IPS-18a (cell line): Measurements from ENCODE around the gene GSTO2.

Experiments
- H3K27ac ChIP-seq: one replicate; pipeline ENCODE4 v1.5.1; 2013; ENCODE audit warnings: low read length
- H3K27me3 ChIP-seq: one replicate; pipeline ENCODE4 v1.6.1; 2013; ENCODE audit warnings: mild to moderate bottlenecking, low read length; ENCODE audit not compliant: control insufficient read depth, insufficient read depth
- H3K36me3 ChIP-seq: one replicate; pipeline ENCODE4 v1.6.1; 2013; ENCODE audit warnings: low read depth, low read length; ENCODE audit not compliant: control insufficient read depth
- H3K4me1 ChIP-seq: one replicate; pipeline ENCODE4 v1.6.1; 2013; ENCODE audit warnings: low read depth, low read length; ENCODE audit not compliant: control insufficient read depth
- H3K4me3 ChIP-seq: one replicate; pipeline ENCODE4 v1.5.1; 2013; ENCODE audit warnings: low read length
- H3K9ac ChIP-seq: one replicate; pipeline ENCODE4 v1.6.1; 2013; ENCODE audit warnings: mild to moderate bottlenecking, low read length, moderate library complexity
- H3K9me3 ChIP-seq: one replicate; pipeline ENCODE4 v1.6.1; 2013; ENCODE audit warnings: low read depth, low read length; ENCODE audit not compliant: control insufficient read depth

Gene GSTO2

GRCh38 chr10:104316321-104317099 is 47.5 kb downstream of the GSTO2 start:
- Histone ChIP-seq H3K36me3 (peaks cover 37% of the 10 kb centered on the region), H3K27ac (no peak overlapping the region), H3K9ac (no peak overlapping the region), H3K9me3 (no peaks in the 10 kb centered on the region), H3K27me3 (no peaks in the 10 kb centered on the region), H3K4me3 (no peak overlapping the region), H3K4me1 (peaks cover 20% of the 10 kb centered on the region)

GRCh38 chr10:104317269-104317710 is 48.3 kb downstream of the GSTO2 start:
- Histone ChIP-seq H3K4me3 (no peak overlapping the region), H3K9ac (no peak overlapping the region), H3K27me3 (no peaks in the 10 kb centered on the region), H3K9me3 (no peaks in the 10 kb centered on the region), H3K36me3 (peaks cover 29% of the 10 kb centered on the region), H3K4me1 (peaks cover 25% of the 10 kb centered on the region), H3K27ac (no peak overlapping the region)

- Histone ChIP-seq H3K27me3 (no peaks in the 10 kb centered on the region), H3K9me3 (no peaks in the 10 kb centered on the region), H3K9ac (no peak overlapping the region), H3K36me3 (peaks cover 25% of the 10 kb centered on the region), H3K27ac (no peak overlapping the region), H3K4me3 (no peak overlapping the region), H3K4me1 (peaks cover 30% of the 10 kb centered on the region)
Measured at GRCh38 chr10:104317726-104318299, 48.8 kb downstream of the GSTO2 start.

- Histone ChIP-seq H3K9ac (no peak overlapping the region), H3K4me1 (peaks cover 35% of the 10 kb centered on the region), H3K9me3 (no peaks in the 10 kb centered on the region)
Measured at GRCh38 chr10:104318326-104318725, 49.3 kb downstream of the GSTO2 start.

GRCh38 chr10:104318810-104319741 is 50.1 kb downstream of the GSTO2 start:
- Histone ChIP-seq H3K27me3 (no peaks in the 10 kb centered on the region), H3K4me1 (peaks cover 43% of the 10 kb centered on the region), H3K9ac (no peak overlapping the region), H3K27ac (no peak overlapping the region), H3K4me3 (no peak overlapping the region), H3K9me3 (no peaks in the 10 kb centered on the region), H3K36me3 (peaks cover 12% of the 10 kb centered on the region)

More at GRCh38 chr10:104318326-104318725, 49.3 kb downstream of the GSTO2 start:
- Histone ChIP-seq H3K4me3 (no peak overlapping the region), H3K36me3 (peaks cover 19% of the 10 kb centered on the region), H3K27me3 (no peaks in the 10 kb centered on the region), H3K27ac (no peak overlapping the region)

GRCh38 chr10:104321226-104321625 is 52.2 kb downstream of the GSTO2 start:
- Histone ChIP-seq H3K27ac (no peak overlapping the region), H3K36me3 (no peaks in the 10 kb centered on the region), H3K4me1 (peaks cover 45% of the 10 kb centered on the region)

GRCh38 chr10:104321725-104322415 is 52.9 kb downstream of the GSTO2 start:
- H3K9me3 ChIP-seq: no peaks in the 10 kb centered on the region
- H3K4me1 ChIP-seq: peaks cover 49% of the 10 kb centered on the region
- H3K9ac ChIP-seq: no peak overlapping the region
- H3K27me3 ChIP-seq: no peaks in the 10 kb centered on the region
- H3K36me3 ChIP-seq: no peaks in the 10 kb centered on the region
- no peak overlapping the region for H3K4me3 ChIP-seq
- no peak overlapping the region for H3K27ac ChIP-seq

More at GRCh38 chr10:104321226-104321625, 52.2 kb downstream of the GSTO2 start:
- H3K9ac ChIP-seq: no peak overlapping the region
- no peak overlapping the region for H3K4me3 ChIP-seq
- H3K9me3 ChIP-seq: no peaks in the 10 kb centered on the region
- no peaks in the 10 kb centered on the region for H3K27me3 ChIP-seq

GRCh38 chr10:104322416-104322782 is 53.4 kb downstream of the GSTO2 start:
- Histone ChIP-seq H3K27me3 (no peaks in the 10 kb centered on the region), H3K4me3 (no peak overlapping the region), H3K27ac (no peak overlapping the region), H3K36me3 (no peaks in the 10 kb centered on the region), H3K9ac (no peak overlapping the region), H3K9me3 (no peaks in the 10 kb centered on the region), H3K4me1 (peaks cover 51% of the 10 kb centered on the region)

- no peak overlapping the region for H3K4me3 ChIP-seq
- no peak overlapping the region for H3K27ac ChIP-seq
- no peaks in the 10 kb centered on the region for H3K9me3 ChIP-seq
- H3K36me3 ChIP-seq: no peaks in the 10 kb centered on the region
- no peaks in the 10 kb centered on the region for H3K27me3 ChIP-seq
- no peak overlapping the region for H3K9ac ChIP-seq
- peaks cover 51% of the 10 kb centered on the region for H3K4me1 ChIP-seq
Measured at GRCh38 chr10:104323085-104323484, 54.1 kb downstream of the GSTO2 start.

GRCh38 chr10:104323760-104324201 is 54.8 kb downstream of the GSTO2 start:
- H3K9ac ChIP-seq: no peak overlapping the region
- no peaks in the 10 kb centered on the region for H3K36me3 ChIP-seq

GRCh38 chr10:104324221-104324686 is 55.3 kb downstream of the GSTO2 start:
- Histone ChIP-seq H3K4me1 (peaks cover 61% of the 10 kb centered on the region), H3K4me3 (no peak overlapping the region), H3K9ac (no peak overlapping the region), H3K36me3 (no peaks in the 10 kb centered on the region), H3K27me3 (no peaks in the 10 kb centered on the region), H3K9me3 (no peaks in the 10 kb centered on the region), H3K27ac (no peak overlapping the region)

More at GRCh38 chr10:104323760-104324201, 54.8 kb downstream of the GSTO2 start:
- peaks cover 56% of the 10 kb centered on the region for H3K4me1 ChIP-seq
- no peak overlapping the region for H3K27ac ChIP-seq
- H3K4me3 ChIP-seq: no peak overlapping the region
- no peaks in the 10 kb centered on the region for H3K9me3 ChIP-seq
- no peaks in the 10 kb centered on the region for H3K27me3 ChIP-seq
